Measurements from ENCODE around the gene BPGM.

Gene BPGM

GRCh38 chr7:134667899-134668298 is 21.2 kb downstream of the BPGM start:
- Histone ChIP-seq H3K9me3 (ENCODE audit: low read length) (no peaks in the 10 kb centered on the region), H3K4me2 (ENCODE audit: low read length) (no peak overlapping the region), H3K79me2 (ENCODE audit: insufficient read depth, low read length) (no peaks in the 10 kb centered on the region), H2AFZ (ENCODE audit: low read length) (no peak overlapping the region), H3K4me1 (ENCODE audit: insufficient read depth, low read length, severe bottlenecking) (peaks cover 20% of the 10 kb centered on the region), H3K27ac (ENCODE audit: low read depth, low read length, poor library complexity, severe bottlenecking) (no peak overlapping the region), H3K9me2 (ENCODE audit: low read depth, low read length) (no peaks in the 10 kb centered on the region), H3K36me3 (ENCODE audit: insufficient read depth, low read length) (no peaks in the 10 kb centered on the region), H3K9ac (ENCODE audit: low read length) (no peak overlapping the region), H3F3A (ENCODE audit: insufficient read depth, low read length) (no peaks in the 10 kb centered on the region), H3K4me3 (ENCODE audit: low read depth, low read length, poor library complexity, severe bottlenecking) (no peak overlapping the region), H3K27me3 (ENCODE audit: insufficient read depth, low read length) (no peaks in the 10 kb centered on the region), H4K20me1 (ENCODE audit: insufficient read depth, low read length) (no peaks in the 10 kb centered on the region)
- TF ChIP-seq CTCF (IDR thresholded peaks at IDR 0.05; ENCODE audit: low read length), result no peak
- TF ChIP-seq EZH2 (IDR thresholded peaks at IDR 0.05; ENCODE audit: borderline replicate concordance, low read length), result no peak

- Histone ChIP-seq H3K36me3 (ENCODE audit: insufficient read depth, low read length) (no peaks in the 10 kb centered on the region), H3K4me1 (ENCODE audit: insufficient read depth, low read length, severe bottlenecking) (peaks cover 20% of the 10 kb centered on the region), H3K27me3 (ENCODE audit: insufficient read depth, low read length) (no peaks in the 10 kb centered on the region), H2AFZ (ENCODE audit: low read length) (no peak overlapping the region), H3K79me2 (ENCODE audit: insufficient read depth, low read length) (no peaks in the 10 kb centered on the region), H3K4me3 (ENCODE audit: low read depth, low read length, poor library complexity, severe bottlenecking) (no peak overlapping the region), H3K9ac (ENCODE audit: low read length) (no peak overlapping the region), H3K4me2 (ENCODE audit: low read length) (peak overlapping the region; percentile 42; the same call in 1 of the 2 replicates), H4K20me1 (ENCODE audit: insufficient read depth, low read length) (no peaks in the 10 kb centered on the region), H3K9me2 (ENCODE audit: low read depth, low read length) (no peaks in the 10 kb centered on the region), H3K9me3 (ENCODE audit: low read length) (peaks cover 3% of the 10 kb centered on the region), H3F3A (ENCODE audit: insufficient read depth, low read length) (no peaks in the 10 kb centered on the region), H3K27ac (ENCODE audit: low read depth, low read length, poor library complexity, severe bottlenecking) (no peak overlapping the region)
- TF ChIP-seq EZH2 (IDR thresholded peaks at IDR 0.05; ENCODE audit: borderline replicate concordance, low read length), result no peak
- TF ChIP-seq CTCF (IDR thresholded peaks at IDR 0.05; ENCODE audit: low read length), result no peak
These were observed 22.7 kb downstream of the BPGM start for GRCh38 chr7:134669388-134669787.

GRCh38 chr7:134669845-134670373 is 23.3 kb downstream of the BPGM start:
- H4K20me1 ChIP-seq (ENCODE audit: insufficient read depth, low read length), result no peaks in the 10 kb centered on the region
- H3K4me1 ChIP-seq (ENCODE audit: insufficient read depth, low read length, severe bottlenecking), result peaks cover 20% of the 10 kb centered on the region
- H3K4me2 ChIP-seq (ENCODE audit: low read length), result peak overlapping the region; percentile 42; the same call in 1 of the 2 replicates
- peak overlapping the region; percentile 22 for H3K4me3 ChIP-seq (ENCODE audit: low read depth, low read length, poor library complexity, severe bottlenecking)
- peak overlapping the region; percentile 28 for H3K27ac ChIP-seq (ENCODE audit: low read depth, low read length, poor library complexity, severe bottlenecking)
- no peaks in the 10 kb centered on the region for H3K36me3 ChIP-seq (ENCODE audit: insufficient read depth, low read length)
- no peaks in the 10 kb centered on the region for H3K79me2 ChIP-seq (ENCODE audit: insufficient read depth, low read length)
- H3K9ac ChIP-seq (ENCODE audit: low read length), result peak overlapping the region; percentile 2; the same call in 1 of the 2 replicates
- H3F3A ChIP-seq (ENCODE audit: insufficient read depth, low read length), result no peaks in the 10 kb centered on the region
- no peaks in the 10 kb centered on the region for H3K9me2 ChIP-seq (ENCODE audit: low read depth, low read length)
- no peaks in the 10 kb centered on the region for H3K27me3 ChIP-seq (ENCODE audit: insufficient read depth, low read length)
- TF ChIP-seq EZH2 (IDR thresholded peaks at IDR 0.05; ENCODE audit: borderline replicate concordance, low read length) (no peak), CTCF (IDR thresholded peaks at IDR 0.05; ENCODE audit: low read length) (no peak)
- H2AFZ ChIP-seq (ENCODE audit: low read length), result no peak overlapping the region
- H3K9me3 ChIP-seq (ENCODE audit: low read length), result peaks cover 7% of the 10 kb centered on the region
